K562 (cell line): Measurements from ENCODE around the gene SRPK2. TPM values are rescaled to one million over a fixed set of nuclear protein-coding genes. Genes with fewer than 3 reads are reported as not detected.

Experiments
- ATAC-seq: fragments of 200-7000 bp; cut with Tn5 transposase; 3 replicates; pipeline ENCODE4 v1.9.1; 2020; ENCODE audit warnings: moderate library complexity
- BruUV-seq: library from RNA; stranded (reverse); fragments of 400-500 nt; replicated peaks from 2 replicates; lab custom pipeline; 2021; lab: Mats Ljungman, UMichigan
- CTCF ChIA-PET: fragments of 300-600 bp; formaldehyde crosslinking; extraction: SDS; loops from one replicate; lab custom pipeline; 2021; ENCODE audit warnings: low intra/inter-chr PET ratio; lab: Yijun Ruan, JAX
- POLR2A ChIA-PET: fragments of 300-600, 350-650 bp; sonication (Branson Sonifier 250); formaldehyde crosslinking; extraction: SDS; loops from one replicate; lab custom pipeline; 2021; ENCODE audit warnings: antibody characterized with exemption, inconsistent platforms; lab: Yijun Ruan, JAX
- DNase-seq, 4 experiments: peaks; one replicate each; pipeline versions ENCODE4 v3.0.0 to v3.0.0-alpha.2; 2011 to 2018; ENCODE audit warnings: low spot score in 3 of 4, mixed read lengths in 3 of 4; ENCODE audit errors: extremely low read depth in 1 of 4
- FAIRE-seq: peaks from 2 replicates; lab custom pipeline; 2011; peaks lifted over from hg19 to GRCh38; lab: Jason Lieb, UNC
- H2AFZ ChIP-seq: 2 replicates; pipeline ENCODE4 v1.6.0; 2011; ENCODE audit warnings: low read depth, low read length, control low read depth, inconsistent platforms
- H3K27ac ChIP-seq: fragments of 200-600 bp; 3 replicates; pipeline ENCODE4 v1.8.0; 2011; ENCODE audit warnings: low read depth, mild to moderate bottlenecking, control low read depth, inconsistent platforms, low read length, moderate library complexity, mixed read lengths; ENCODE audit errors: extremely low read depth
- H3K27me3 ChIP-seq, 2 experiments: fragments of 300-600 bp in 1 of 2; 2 replicates in 1 of 2; 3 replicates in 1 of 2; pipeline versions ENCODE4 v1.6.0 to v1.8.0; 2011; ENCODE audit warnings: inconsistent platforms in 2 of 2, low read length in 2 of 2, mild to moderate bottlenecking in 1 of 2, mixed read lengths in 1 of 2, moderate library complexity in 1 of 2; ENCODE audit not compliant: control insufficient read depth in 2 of 2, insufficient read depth in 2 of 2
- H3K36me3 ChIP-seq: fragments of 300-600 bp; 3 replicates; pipeline ENCODE4 v1.8.0; 2011; ENCODE audit warnings: mild to moderate bottlenecking, low read length, inconsistent platforms; ENCODE audit not compliant: control insufficient read depth, insufficient read depth
- H3K4me1 ChIP-seq, 2 experiments: fragments of 200-600 bp in 1 of 2; replicated peaks in 1 of 2; 2 replicates in 1 of 2; 3 replicates in 1 of 2; pipeline versions ENCODE4 v1.5.1 to v1.8.0; 2011; ENCODE audit warnings: inconsistent platforms in 2 of 2, low read length in 2 of 2, mild to moderate bottlenecking in 1 of 2, mixed read lengths in 1 of 2, moderate library complexity in 1 of 2; ENCODE audit not compliant: control insufficient read depth in 2 of 2, insufficient read depth in 2 of 2
- H3K4me2 ChIP-seq: 2 replicates; pipeline ENCODE4 v1.6.1; 2011; ENCODE audit warnings: low read length, control low read depth, inconsistent platforms, mixed read lengths; ENCODE audit not compliant: insufficient read depth
- H3K4me3 ChIP-seq: fragments of 200-600 bp; sonication (generic), shearing (Covaris generic); 2 replicates; pipeline ENCODE4 v1.5.1; 2016; ENCODE audit warnings: control low read depth, inconsistent platforms
- H3K79me2 ChIP-seq: fragments of 200-600 bp; 3 replicates; pipeline ENCODE4 v1.8.0; 2011; ENCODE audit warnings: low read length, inconsistent platforms; ENCODE audit not compliant: control insufficient read depth, insufficient read depth
- H3K9ac ChIP-seq, 2 experiments: 2 replicates each; pipeline versions ENCODE4 v1.6.0 to v1.6.1; 2011; ENCODE audit warnings: low read depth in 2 of 2, low read length in 2 of 2, control low read depth in 1 of 2, inconsistent platforms in 1 of 2, mild to moderate bottlenecking in 1 of 2, mixed read lengths in 1 of 2; ENCODE audit not compliant: insufficient read depth in 1 of 2
- H3K9me1 ChIP-seq: one replicate; pipeline ENCODE4 v1.6.0; 2011; ENCODE audit warnings: inconsistent platforms, mild to moderate bottlenecking, low read length, moderate library complexity; ENCODE audit not compliant: control insufficient read depth, insufficient read depth
- H3K9me3 ChIP-seq: replicated peaks from 2 replicates; pipeline ENCODE4 v1.5.1; 2011; ENCODE audit warnings: low read depth, low read length, inconsistent platforms; ENCODE audit not compliant: control insufficient read depth, insufficient read depth
- H4K20me1 ChIP-seq: replicated peaks from 2 replicates; pipeline ENCODE4 v1.6.1; 2011; ENCODE audit warnings: low read length, inconsistent platforms, mixed read lengths; ENCODE audit not compliant: control insufficient read depth, insufficient read depth
- NFIC ChIP-seq: fragments of 450-650 bp; IDR thresholded peaks from 2 replicates; pipeline ENCODE4 v1.6.1; 2017; ENCODE audit warnings: mild to moderate bottlenecking, inconsistent platforms
- WGBS: fragments of 100-300 bp; shearing (Covaris generic); methylation state at CpG from one replicate; pipeline ENCODE4 v1.1.6; 2016; ENCODE audit warnings: low coverage, mixed read lengths; ENCODE audit not compliant: insufficient coverage; ENCODE audit errors: missing lambda C conversion rate; 5-methylcytosine and 5-hydroxymethylcytosine counted together
- in situ Hi-C: fragments of 300-500 bp; cut with MboI; formaldehyde crosslinking; loops from 4 replicates; pipeline ENCODE4 v1.15.0; 2018; ENCODE audit warnings: inconsistent platforms, mixed read lengths
- intact Hi-C: fragments of 100-400 bp; cut with micrococcal nuclease; formaldehyde crosslinking; loops from 2 replicates; pipeline ENCODE4 v1.14.2; 2022
- polyA plus RNA-seq, 8 experiments: library from polyadenylated mRNA; depleted of rRNA in 4 of 8; stranded (reverse) in 5 of 8; unstranded in 3 of 8; fragments of >200 nt; fragmentation: Nextera tagmentation in 2 of 8; fragmentation: Illumina TruSeq in 1 of 8; extraction: Ambion mirVana in 2 of 8; extraction: Trizol in 1 of 8; gene quantifications; 2 replicates each; pipeline versions ENCODE4 v1.2.1 to v1.2.3, GENCODE V29; 2011 to 2014; ENCODE audit warnings: inconsistent platforms in 1 of 8, missing spikeins in 1 of 8
- total RNA-seq, 7 experiments: library from RNA; depleted of rRNA in 6 of 7; stranded (reverse); fragments of >200 nt in 6 of 7; fragmentation: Illumina TruSeq in 2 of 7; extraction: Trizol in 2 of 7; gene quantifications; 2 replicates each; pipeline versions ENCODE4 v1.2.1 to v1.2.3, GENCODE V29; 2011 to 2021; ENCODE audit warnings: low replicate concordance in 1 of 7
- TF ChIP-seq, protein P1 (sequence below): fragments of 450-650 bp; IDR thresholded peaks from 2 replicates; pipeline ENCODE4 v1.6.1; 2017; ENCODE audit warnings: antibody characterized with exemption, mild to moderate bottlenecking
- TF ChIP-seq, protein P2 (sequence below): fragments of 250-450 bp; sonication (Bioruptor Pico); IDR thresholded peaks from 2 replicates; pipeline ENCODE4 v1.8.0; 2021; ENCODE audit warnings: moderate library complexity, mild to moderate bottlenecking, inconsistent platforms

SRPK2 gene
- total and polyA plus RNA-seq, 9 of the 15 experiments (the other 6 are each of a cell fraction or from before 2014, with no cell fraction given) = 21.5 to 44.7 (median 33.3) TPM

DNA sequence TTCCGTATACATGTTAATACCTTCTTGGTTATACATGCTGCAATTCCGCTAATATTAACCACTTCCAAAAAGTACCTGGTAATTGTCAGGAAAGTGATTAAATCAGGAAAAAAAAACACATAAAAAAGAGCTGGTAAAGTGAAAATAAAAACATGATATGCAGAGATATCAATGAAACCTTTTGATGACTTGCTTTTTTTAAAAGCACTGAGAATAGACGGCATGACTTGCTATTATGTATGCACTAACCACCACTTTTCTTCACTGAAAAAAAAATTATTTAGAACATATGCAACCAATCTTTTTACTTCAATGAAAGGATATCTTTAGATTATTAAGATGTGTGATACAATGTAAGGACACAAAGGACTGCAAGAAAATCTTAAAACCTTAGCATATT, 211.7 kb downstream of the SRPK2 start (continued):
- TF ChIP-seq, protein P1, sequence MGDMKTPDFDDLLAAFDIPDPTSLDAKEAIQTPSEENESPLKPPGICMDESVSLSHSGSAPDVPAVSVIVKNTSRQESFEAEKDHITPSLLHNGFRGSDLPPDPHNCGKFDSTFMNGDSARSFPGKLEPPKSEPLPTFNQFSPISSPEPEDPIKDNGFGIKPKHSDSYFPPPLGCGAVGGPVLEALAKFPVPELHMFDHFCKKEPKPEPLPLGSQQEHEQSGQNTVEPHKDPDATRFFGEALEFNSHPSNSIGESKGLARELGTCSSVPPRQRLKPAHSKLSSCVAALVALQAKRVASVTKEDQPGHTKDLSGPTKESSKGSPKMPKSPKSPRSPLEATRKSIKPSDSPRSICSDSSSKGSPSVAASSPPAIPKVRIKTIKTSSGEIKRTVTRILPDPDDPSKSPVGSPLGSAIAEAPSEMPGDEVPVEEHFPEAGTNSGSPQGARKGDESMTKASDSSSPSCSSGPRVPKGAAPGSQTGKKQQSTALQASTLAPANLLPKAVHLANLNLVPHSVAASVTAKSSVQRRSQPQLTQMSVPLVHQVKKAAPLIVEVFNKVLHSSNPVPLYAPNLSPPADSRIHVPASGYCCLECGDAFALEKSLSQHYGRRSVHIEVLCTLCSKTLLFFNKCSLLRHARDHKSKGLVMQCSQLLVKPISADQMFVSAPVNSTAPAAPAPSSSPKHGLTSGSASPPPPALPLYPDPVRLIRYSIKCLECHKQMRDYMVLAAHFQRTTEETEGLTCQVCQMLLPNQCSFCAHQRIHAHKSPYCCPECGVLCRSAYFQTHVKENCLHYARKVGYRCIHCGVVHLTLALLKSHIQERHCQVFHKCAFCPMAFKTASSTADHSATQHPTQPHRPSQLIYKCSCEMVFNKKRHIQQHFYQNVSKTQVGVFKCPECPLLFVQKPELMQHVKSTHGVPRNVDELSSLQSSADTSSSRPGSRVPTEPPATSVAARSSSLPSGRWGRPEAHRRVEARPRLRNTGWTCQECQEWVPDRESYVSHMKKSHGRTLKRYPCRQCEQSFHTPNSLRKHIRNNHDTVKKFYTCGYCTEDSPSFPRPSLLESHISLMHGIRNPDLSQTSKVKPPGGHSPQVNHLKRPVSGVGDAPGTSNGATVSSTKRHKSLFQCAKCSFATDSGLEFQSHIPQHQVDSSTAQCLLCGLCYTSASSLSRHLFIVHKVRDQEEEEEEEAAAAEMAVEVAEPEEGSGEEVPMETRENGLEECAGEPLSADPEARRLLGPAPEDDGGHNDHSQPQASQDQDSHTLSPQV = no peak
- TF ChIP-seq, all 486 proteins: peak for 6

DNA sequence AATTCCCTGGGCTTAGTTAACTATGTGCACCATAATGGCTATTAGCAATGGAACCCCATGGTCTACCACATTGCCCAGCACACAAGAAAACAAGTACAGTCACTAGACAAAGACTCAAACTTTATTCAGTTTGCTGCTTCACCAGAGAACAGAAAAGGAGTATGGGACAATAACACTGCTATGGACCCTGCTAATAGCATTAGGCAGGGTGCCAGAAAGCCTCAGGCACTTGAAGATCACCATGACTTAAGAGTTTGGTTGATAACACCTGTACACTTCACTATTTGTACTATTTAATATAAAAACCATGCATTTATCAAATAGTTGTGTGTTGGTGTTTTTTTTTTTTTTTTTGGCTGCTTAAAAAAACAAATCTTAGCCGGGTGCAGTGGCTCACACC, 215.1 kb downstream of the SRPK2 start:
- Histone ChIP-seq H3K79me2 (no peaks in the 10 kb centered on the region), H4K20me1 (no peaks in the 10 kb centered on the region), H3K27me3 (no peaks in the 10 kb centered on the region), H3K4me1 (no peaks in the 10 kb centered on the region), H3K36me3 (peaks cover 4% of the 10 kb centered on the region; the same call in 1 of the 3 replicates), H3K9ac (no peak overlapping the region), H3K9me1 (no peaks in the 10 kb centered on the region), H3K27ac (no peak overlapping the region), H2AFZ (no peak overlapping the region), H3K4me2 (no peak overlapping the region), H3K4me3 (no peak overlapping the region), H3K9me3 (no peaks in the 10 kb centered on the region)
- in situ Hi-C loops (no loop called here), intact Hi-C loops (no loop called here)
- TF ChIP-seq NFIC = peak; percentile 40; the same call in 1 of the 2 replicates
- TF ChIP-seq, protein P2, sequence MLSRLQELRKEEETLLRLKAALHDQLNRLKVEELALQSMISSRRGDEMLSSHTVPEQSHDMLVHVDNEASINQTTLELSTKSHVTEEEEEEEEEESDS (CRISPR knock-in tag) = no peak
- POLR2A ChIA-PET = no interaction called here
- no TSS peak for BruUV-seq
- DNase-seq (no peak), FAIRE-seq (no peak), ATAC-seq (no peak; the same call in 1 of the 3 replicates)
- WGBS = 69% methylated on average over 1 of the region's 1 CpG
- CTCF ChIA-PET = no interaction called here
